ENCODE results near the gene GTF3C4.

- TF ChIP-seq GATA2 (IDR thresholded peaks at IDR 0.05; ENCODE audit: low read depth, low read length) (no peak), GATA3 (IDR thresholded peaks at IDR 0.05; ENCODE audit: low read depth, low read length) (no peak)
Measured at GRCh38 chr9:132731230-132731629, 61.0 kb downstream of the GTF3C4 start.

All from SH-SY5Y (cell line).